ENCODE measurements around the gene VSIG8.
A peak's percentile ranks its signal among the peaks of the same experiment; 100 is the strongest.

The VSIG8 gene

DNA sequence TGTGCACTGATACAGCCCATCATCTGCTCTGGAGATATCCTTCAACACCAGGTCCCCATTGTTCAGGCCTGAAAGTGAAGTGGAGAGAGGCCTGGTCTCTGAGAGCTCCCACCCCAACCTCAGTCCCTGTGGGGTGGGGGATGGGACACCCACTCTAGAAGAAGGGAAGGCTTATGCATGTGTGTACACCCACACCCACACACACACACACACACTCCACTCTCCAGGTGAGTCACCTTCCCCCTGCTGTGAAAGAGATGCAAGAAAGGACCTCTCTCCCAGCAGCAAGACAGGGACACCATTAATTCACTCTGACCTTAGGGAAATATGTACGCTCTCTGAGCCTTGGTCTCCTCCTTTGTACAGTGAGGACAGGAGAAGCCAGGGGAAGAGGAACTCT is 5.9 kb downstream of the VSIG8 start:
- peaks cover 8% of the 10 kb centered on the region for H3K36me3 ChIP-seq (ENCODE audit: insufficient read depth, insufficient read length, low read length)
- no peak for DNase-seq (ENCODE audit: low read depth, low spot score)
- peaks cover 37% of the 10 kb centered on the region for H3K27me3 ChIP-seq (ENCODE audit: insufficient read depth, insufficient read length)
- H3K4me3 ChIP-seq (ENCODE audit: insufficient read length, low read depth), result no peak overlapping the region
- no peak overlapping the region for H3K9ac ChIP-seq (ENCODE audit: insufficient read length, low read depth)
- H3K9me3 ChIP-seq (ENCODE audit: insufficient read depth, low read length), result no peaks in the 10 kb centered on the region
- TF ChIP-seq YY1 (IDR thresholded peaks at IDR 0.05; ENCODE audit: insufficient read depth, insufficient read length), result no peak
- TF ChIP-seq ZNF274 (IDR thresholded peaks at IDR 0.05; ENCODE audit: low read depth, low read length), result no peak
- TF ChIP-seq SUZ12 (IDR thresholded peaks at IDR 0.05; ENCODE audit: extremely low read depth, insufficient read depth, insufficient read length), result no peak
- no peaks in the 10 kb centered on the region for H3K4me1 ChIP-seq (ENCODE audit: insufficient read depth, insufficient read length)

DNA sequence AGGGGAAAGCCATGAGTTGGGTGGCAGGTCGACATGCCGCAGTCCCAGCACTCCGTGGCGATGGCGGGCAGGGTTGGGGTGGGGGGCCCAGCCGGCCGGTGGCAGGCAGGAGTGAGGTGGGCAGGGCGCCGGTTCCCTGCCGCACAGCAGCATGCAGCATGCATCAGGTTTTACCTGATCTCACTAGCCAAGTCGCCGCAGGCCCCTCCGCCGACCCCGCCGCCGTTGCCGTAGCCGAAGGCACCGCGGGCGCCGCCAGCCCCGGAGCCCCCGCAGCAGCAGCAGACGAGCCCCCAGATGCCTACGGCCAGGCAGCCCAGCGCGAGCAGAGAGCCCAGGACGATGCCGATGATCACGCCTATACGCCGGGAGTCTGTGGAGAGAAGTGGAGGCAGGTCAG is 6.7 kb downstream of the VSIG8 start:
- H3K27me3 ChIP-seq (ENCODE audit: insufficient read depth, insufficient read length), result peaks cover 37% of the 10 kb centered on the region
- H3K9ac ChIP-seq (ENCODE audit: insufficient read length, low read depth), result no peak overlapping the region
- no peak overlapping the region for H3K4me3 ChIP-seq (ENCODE audit: insufficient read length, low read depth)
- DNase-seq (ENCODE audit: low read depth, low spot score), result no peak
- no peaks in the 10 kb centered on the region for H3K9me3 ChIP-seq (ENCODE audit: insufficient read depth, low read length)
- H3K4me1 ChIP-seq (ENCODE audit: insufficient read depth, insufficient read length), result no peaks in the 10 kb centered on the region
- TF ChIP-seq ZNF274 (IDR thresholded peaks at IDR 0.05; ENCODE audit: low read depth, low read length), result no peak
- no peak for TF ChIP-seq YY1 (IDR thresholded peaks at IDR 0.05; ENCODE audit: insufficient read depth, insufficient read length)
- no peak for TF ChIP-seq SUZ12 (IDR thresholded peaks at IDR 0.05; ENCODE audit: extremely low read depth, insufficient read depth, insufficient read length)
- peaks cover 8% of the 10 kb centered on the region for H3K36me3 ChIP-seq (ENCODE audit: insufficient read depth, insufficient read length, low read length)

- Histone ChIP-seq H3K9me3 (ENCODE audit: insufficient read depth, low read length) (no peaks in the 10 kb centered on the region), H3K27me3 (ENCODE audit: insufficient read depth, insufficient read length) (peaks cover 37% of the 10 kb centered on the region), H3K4me3 (ENCODE audit: insufficient read length, low read depth) (peak overlapping the region; percentile 48), H3K9ac (ENCODE audit: insufficient read length, low read depth) (peak overlapping the region; percentile 75), H3K4me1 (ENCODE audit: insufficient read depth, insufficient read length) (no peaks in the 10 kb centered on the region), H3K36me3 (ENCODE audit: insufficient read depth, insufficient read length, low read length) (peaks cover 8% of the 10 kb centered on the region)
- TF ChIP-seq SUZ12 (IDR thresholded peaks at IDR 0.05; ENCODE audit: extremely low read depth, insufficient read depth, insufficient read length) (peak; percentile 34), ZNF274 (IDR thresholded peaks at IDR 0.05; ENCODE audit: low read depth, low read length) (no peak)
- peak; percentile 49 for DNase-seq (ENCODE audit: low read depth, low spot score)
Observed at GRCh38 chr1:159854693-159855192, 7.7 kb downstream of the VSIG8 start.

DNA sequence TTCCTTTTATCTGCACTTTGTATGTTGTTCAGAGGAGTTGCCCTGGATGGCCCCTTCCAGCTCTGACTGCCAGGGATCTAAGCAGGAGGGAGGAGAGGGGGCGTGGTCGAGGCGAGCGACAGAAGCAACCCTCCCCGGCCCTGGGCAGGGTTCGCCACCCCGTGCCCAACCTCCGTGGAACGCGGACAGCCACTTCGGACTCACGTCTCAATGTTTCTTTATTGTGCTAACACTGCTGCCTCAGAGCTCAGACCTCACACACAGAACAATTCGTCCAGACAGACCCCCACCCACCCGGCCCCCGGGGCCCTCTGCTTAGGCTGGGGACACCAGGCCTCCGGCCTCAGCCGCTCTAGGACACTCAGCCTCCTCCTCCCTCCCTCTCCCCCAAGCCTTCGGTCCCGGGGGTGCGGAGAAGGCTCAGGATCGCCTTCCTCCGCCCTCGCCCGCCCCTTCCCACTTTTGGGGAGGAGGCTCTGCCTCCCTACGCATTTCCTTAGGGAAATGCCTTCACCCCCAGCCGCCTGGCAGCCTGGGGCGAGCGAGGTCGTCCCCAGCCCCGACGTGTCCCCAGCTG is 8.3 kb downstream of the VSIG8 start:
- Histone ChIP-seq H3K36me3 (ENCODE audit: insufficient read depth, insufficient read length, low read length) (peaks cover 8% of the 10 kb centered on the region), H3K4me3 (ENCODE audit: insufficient read length, low read depth) (peak overlapping the region; percentile 48), H3K4me1 (ENCODE audit: insufficient read depth, insufficient read length) (no peaks in the 10 kb centered on the region), H3K27me3 (ENCODE audit: insufficient read depth, insufficient read length) (peaks cover 37% of the 10 kb centered on the region), H3K9ac (ENCODE audit: insufficient read length, low read depth) (peak overlapping the region; percentile 75), H3K9me3 (ENCODE audit: insufficient read depth, low read length) (no peaks in the 10 kb centered on the region)
- DNase-seq (ENCODE audit: low read depth, low spot score), result peak; percentile 52
- TF ChIP-seq YY1 (IDR thresholded peaks at IDR 0.05; ENCODE audit: insufficient read depth, insufficient read length), result no peak
- TF ChIP-seq SUZ12 (IDR thresholded peaks at IDR 0.05; ENCODE audit: extremely low read depth, insufficient read depth, insufficient read length), result no peak
- TF ChIP-seq ZNF274 (IDR thresholded peaks at IDR 0.05; ENCODE audit: low read depth, low read length), result no peak

GRCh38 chr1:159853417-159854115 is 8.9 kb downstream of the VSIG8 start:
- H3K9ac ChIP-seq (ENCODE audit: insufficient read length, low read depth), result peak overlapping the region; percentile 75
- TF ChIP-seq SUZ12 (IDR thresholded peaks at IDR 0.05; ENCODE audit: extremely low read depth, insufficient read depth, insufficient read length), result no peak
- no peak for TF ChIP-seq ZNF274 (IDR thresholded peaks at IDR 0.05; ENCODE audit: low read depth, low read length)
- TF ChIP-seq YY1 (IDR thresholded peaks at IDR 0.05; ENCODE audit: insufficient read depth, insufficient read length), result no peak
- H3K4me3 ChIP-seq (ENCODE audit: insufficient read length, low read depth), result peak overlapping the region; percentile 48
- peaks cover 37% of the 10 kb centered on the region for H3K27me3 ChIP-seq (ENCODE audit: insufficient read depth, insufficient read length)
- peaks cover 8% of the 10 kb centered on the region for H3K36me3 ChIP-seq (ENCODE audit: insufficient read depth, insufficient read length, low read length)
- DNase-seq (ENCODE audit: low read depth, low spot score), result no peak
- no peaks in the 10 kb centered on the region for H3K4me1 ChIP-seq (ENCODE audit: insufficient read depth, insufficient read length)
- no peaks in the 10 kb centered on the region for H3K9me3 ChIP-seq (ENCODE audit: insufficient read depth, low read length)

- Histone ChIP-seq H3K4me3 (ENCODE audit: insufficient read length, low read depth) (no peak overlapping the region), H3K27me3 (ENCODE audit: insufficient read depth, insufficient read length) (peaks cover 30% of the 10 kb centered on the region), H3K36me3 (ENCODE audit: insufficient read depth, insufficient read length, low read length) (peaks cover 2% of the 10 kb centered on the region), H3K9me3 (ENCODE audit: insufficient read depth, low read length) (no peaks in the 10 kb centered on the region), H3K9ac (ENCODE audit: insufficient read length, low read depth) (no peak overlapping the region), H3K4me1 (ENCODE audit: insufficient read depth, insufficient read length) (no peaks in the 10 kb centered on the region)
- TF ChIP-seq YY1 (IDR thresholded peaks at IDR 0.05; ENCODE audit: insufficient read depth, insufficient read length) (no peak), SUZ12 (IDR thresholded peaks at IDR 0.05; ENCODE audit: extremely low read depth, insufficient read depth, insufficient read length) (no peak), ZNF274 (IDR thresholded peaks at IDR 0.05; ENCODE audit: low read depth, low read length) (no peak)
- DNase-seq (ENCODE audit: low read depth, low spot score), result no peak
Observed at GRCh38 chr1:159851407-159851806, 11.1 kb downstream of the VSIG8 start.

DNA sequence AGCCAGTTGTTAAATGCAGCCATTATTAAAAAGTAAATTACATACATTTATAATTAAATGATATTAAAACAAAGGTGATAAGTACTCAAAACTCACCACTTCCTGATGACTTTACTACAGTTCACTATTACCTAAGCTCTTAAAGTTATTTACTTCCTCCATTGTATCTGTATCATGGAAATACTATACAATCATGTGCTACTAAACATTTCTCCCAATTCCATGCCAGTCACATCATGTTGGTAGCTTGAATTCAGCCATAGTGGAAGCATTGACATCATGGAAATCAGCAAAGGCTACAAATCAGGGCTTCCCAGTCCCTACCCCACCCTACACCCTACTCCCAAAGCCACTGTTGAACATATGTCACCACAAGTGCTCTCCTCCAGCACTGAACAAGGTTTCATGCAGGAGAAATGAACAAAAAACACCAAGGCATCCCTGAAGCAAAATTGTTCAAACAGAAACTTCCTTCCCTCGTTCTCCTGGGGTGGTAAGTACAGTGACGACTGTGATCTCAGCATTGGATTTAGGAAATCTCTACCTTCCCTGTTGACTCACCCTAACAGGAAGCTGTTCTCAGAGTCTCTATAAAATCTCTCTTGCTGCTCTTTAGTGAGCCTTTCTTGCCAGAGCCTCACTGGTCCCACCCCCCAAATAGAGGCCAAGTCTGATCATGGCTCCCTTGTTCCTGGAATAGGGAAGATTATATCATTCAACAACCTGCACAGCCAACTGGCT is 12.7 kb downstream of the VSIG8 start:
- no peak overlapping the region for H3K4me3 ChIP-seq (ENCODE audit: insufficient read length, low read depth)
- DNase-seq (ENCODE audit: low read depth, low spot score), result no peak

More for the DNA sequence above, 12.7 kb downstream of the VSIG8 start:
- H3K4me1 ChIP-seq (ENCODE audit: insufficient read depth, insufficient read length), result no peaks in the 10 kb centered on the region
- no peak overlapping the region for H3K9ac ChIP-seq (ENCODE audit: insufficient read length, low read depth)
- TF ChIP-seq SUZ12 (IDR thresholded peaks at IDR 0.05; ENCODE audit: extremely low read depth, insufficient read depth, insufficient read length) (no peak), YY1 (IDR thresholded peaks at IDR 0.05; ENCODE audit: insufficient read depth, insufficient read length) (no peak), ZNF274 (IDR thresholded peaks at IDR 0.05; ENCODE audit: low read depth, low read length) (no peak)
- H3K9me3 ChIP-seq (ENCODE audit: insufficient read depth, low read length), result no peaks in the 10 kb centered on the region
- no peaks in the 10 kb centered on the region for H3K36me3 ChIP-seq (ENCODE audit: insufficient read depth, insufficient read length, low read length)
- peaks cover 14% of the 10 kb centered on the region for H3K27me3 ChIP-seq (ENCODE audit: insufficient read depth, insufficient read length)
